Calu3 (cell line): Measurements from ENCODE around the gene SLC16A10. TPM values are rescaled to one million over a fixed set of nuclear protein-coding genes. Genes with fewer than 3 reads are reported as not detected.

Source experiments
- BruUV-seq: library from RNA; stranded (reverse); fragments of 400-500 nt; replicated peaks from 2 replicates; lab custom pipeline; 2021; lab: Mats Ljungman, UMichigan
- CTCF ChIA-PET: fragments of 300-600 bp; sonication (Branson Sonifier 250); formaldehyde crosslinking; loops from one replicate; lab custom pipeline; 2022; ENCODE audit warnings: antibody characterized with exemption; lab: Charles Lee
- DNase-seq: peaks from one replicate; pipeline ENCODE4 v3.0.0; 2022
- H3K27ac Mint-ChIP-seq: one replicate; pipeline ENCODE4 v1.8.0; 2022; ENCODE audit warnings: mixed read lengths; ENCODE audit not compliant: unreplicated experiment
- H3K27me3 Mint-ChIP-seq: one replicate; pipeline ENCODE4 v1.8.0; 2022; ENCODE audit warnings: mixed read lengths; ENCODE audit not compliant: unreplicated experiment
- H3K36me3 Mint-ChIP-seq: one replicate; pipeline ENCODE4 v1.8.0; 2022; ENCODE audit warnings: mild to moderate bottlenecking, moderate library complexity, mixed read lengths; ENCODE audit not compliant: insufficient read depth, unreplicated experiment
- H3K4me1 Mint-ChIP-seq: one replicate; pipeline ENCODE4 v1.8.0; 2022; ENCODE audit warnings: mild to moderate bottlenecking, low read depth, mixed read lengths; ENCODE audit not compliant: unreplicated experiment
- H3K4me3 Mint-ChIP-seq: one replicate; pipeline ENCODE4 v1.8.0; 2022; ENCODE audit warnings: mild to moderate bottlenecking, low read depth, moderate library complexity, mixed read lengths; ENCODE audit not compliant: unreplicated experiment
- H3K9me3 Mint-ChIP-seq: one replicate; pipeline ENCODE4 v1.8.0; 2022; ENCODE audit warnings: low read depth, mixed read lengths; ENCODE audit not compliant: unreplicated experiment
- intact Hi-C: fragments of 100-400 bp; cut with micrococcal nuclease; formaldehyde crosslinking; loops from one replicate; pipeline ENCODE4 v1.10.0; 2022; ENCODE audit not compliant: unreplicated experiment
- total RNA-seq: library from RNA; stranded (reverse); gene quantifications from 2 replicates; pipeline ENCODE4 v1.2.3, GENCODE V29; 2022
- TF ChIP-seq, protein P1 (sequence below): fragments of 200-600 bp; IDR thresholded peaks from one replicate; pipeline ENCODE4 v1.8.0; 2022; ENCODE audit warnings: antibody characterized with exemption; ENCODE audit not compliant: unreplicated experiment

Gene SLC16A10
- total RNA-seq, 1 experiment from 2014 or later, result 2.6 TPM

DNA sequence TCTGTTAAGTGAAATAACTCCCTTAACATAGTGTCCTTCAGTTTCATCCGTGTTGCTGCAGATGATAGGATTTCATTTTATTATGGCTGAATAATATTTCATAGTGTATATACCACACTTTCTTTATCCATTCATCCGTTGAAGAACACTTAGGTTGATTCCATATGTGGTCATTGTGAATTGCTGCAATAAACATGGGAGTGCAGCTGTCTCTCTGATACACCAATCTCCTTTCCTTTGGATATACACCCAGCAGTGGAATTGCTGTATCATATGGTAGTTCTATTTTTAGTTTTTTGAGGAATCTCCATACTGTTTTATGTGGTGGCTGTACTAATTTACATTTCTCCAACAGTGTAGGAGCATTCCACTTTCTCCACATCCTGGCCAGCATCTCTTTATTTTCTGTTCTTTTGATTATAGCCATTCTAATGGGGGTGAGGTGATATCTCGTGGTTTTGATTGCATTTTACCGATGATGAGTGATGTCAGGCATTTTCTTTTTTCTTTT lies 193.2 kb downstream of the SLC16A10 start:
- intact Hi-C loops, result no loop called here
- BruUV-seq, result no TSS peak
- CTCF ChIA-PET, result interaction anchor here (0.6 kb wide), 1 partner anchor 13 kb away, joined by 6 read pairs; no protein-coding TSS in a partner anchor
- Mint-ChIP-seq H3K4me3 (no peak overlapping the region), H3K9me3 (no peaks in the 10 kb centered on the region), H3K36me3 (peaks cover 40% of the 10 kb centered on the region), H3K27me3 (no peaks in the 10 kb centered on the region), H3K27ac (no peak overlapping the region), H3K4me1 (no peaks in the 10 kb centered on the region)
- TF ChIP-seq, protein P1, sequence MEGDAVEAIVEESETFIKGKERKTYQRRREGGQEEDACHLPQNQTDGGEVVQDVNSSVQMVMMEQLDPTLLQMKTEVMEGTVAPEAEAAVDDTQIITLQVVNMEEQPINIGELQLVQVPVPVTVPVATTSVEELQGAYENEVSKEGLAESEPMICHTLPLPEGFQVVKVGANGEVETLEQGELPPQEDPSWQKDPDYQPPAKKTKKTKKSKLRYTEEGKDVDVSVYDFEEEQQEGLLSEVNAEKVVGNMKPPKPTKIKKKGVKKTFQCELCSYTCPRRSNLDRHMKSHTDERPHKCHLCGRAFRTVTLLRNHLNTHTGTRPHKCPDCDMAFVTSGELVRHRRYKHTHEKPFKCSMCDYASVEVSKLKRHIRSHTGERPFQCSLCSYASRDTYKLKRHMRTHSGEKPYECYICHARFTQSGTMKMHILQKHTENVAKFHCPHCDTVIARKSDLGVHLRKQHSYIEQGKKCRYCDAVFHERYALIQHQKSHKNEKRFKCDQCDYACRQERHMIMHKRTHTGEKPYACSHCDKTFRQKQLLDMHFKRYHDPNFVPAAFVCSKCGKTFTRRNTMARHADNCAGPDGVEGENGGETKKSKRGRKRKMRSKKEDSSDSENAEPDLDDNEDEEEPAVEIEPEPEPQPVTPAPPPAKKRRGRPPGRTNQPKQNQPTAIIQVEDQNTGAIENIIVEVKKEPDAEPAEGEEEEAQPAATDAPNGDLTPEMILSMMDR, result no peak
- DNase-seq, result no peak

Other genes starting within 250 kb of the SLC16A10 start
- gene AMD1, start 212.7 kb upstream of the SLC16A10 start, total RNA-seq, result 74.0 and 74.6 TPM in 2 replicates
- gene GTF3C6, start 128.8 kb upstream of the SLC16A10 start, total RNA-seq, result 67.1 and 69.6 TPM in 2 replicates
- gene RPF2, start 105.5 kb upstream of the SLC16A10 start, total RNA-seq, result 43.7 and 45.7 TPM in 2 replicates